Esophagus muscularis mucosa (tissue), 4 donors: ENCODE results near the gene BACE1-AS.

Source experiments
- EP300 ChIP-seq: sonication (generic); formaldehyde crosslinking; IDR thresholded peaks from one replicate; pipeline ENCODE4 v1.6.1; 2017; ENCODE audit warnings: antibody characterized with exemption
- POLR2A ChIP-seq: fragments of 450-650 bp; IDR thresholded peaks from one replicate; pipeline ENCODE4 v1.6.1; 2017; ENCODE audit warnings: antibody characterized with exemption, moderate library complexity, mild to moderate bottlenecking, low read depth
- POLR2AphosphoS5 ChIP-seq, 2 donors: sonication (generic); formaldehyde crosslinking; IDR thresholded peaks; one replicate each; pipeline ENCODE4 v1.6.1; 2017; ENCODE audit warnings: antibody characterized with exemption in 2 of 2
- TF ChIP-seq, protein P1 (sequence below), 3 experiments: fragments of 200-600 bp in 2 of 3; fragments of 450-650 bp in 1 of 3; sonication (generic) in 2 of 3; IDR thresholded peaks; one replicate each; pipeline ENCODE4 v1.5.1; 2017 to 2019; ENCODE audit warnings: antibody characterized with exemption in 3 of 3, mild to moderate bottlenecking in 2 of 3, moderate library complexity in 1 of 3

- no peak for TF ChIP-seq POLR2AphosphoS5 (IDR thresholded peaks at IDR 0.05)
- TF ChIP-seq, protein P1, sequence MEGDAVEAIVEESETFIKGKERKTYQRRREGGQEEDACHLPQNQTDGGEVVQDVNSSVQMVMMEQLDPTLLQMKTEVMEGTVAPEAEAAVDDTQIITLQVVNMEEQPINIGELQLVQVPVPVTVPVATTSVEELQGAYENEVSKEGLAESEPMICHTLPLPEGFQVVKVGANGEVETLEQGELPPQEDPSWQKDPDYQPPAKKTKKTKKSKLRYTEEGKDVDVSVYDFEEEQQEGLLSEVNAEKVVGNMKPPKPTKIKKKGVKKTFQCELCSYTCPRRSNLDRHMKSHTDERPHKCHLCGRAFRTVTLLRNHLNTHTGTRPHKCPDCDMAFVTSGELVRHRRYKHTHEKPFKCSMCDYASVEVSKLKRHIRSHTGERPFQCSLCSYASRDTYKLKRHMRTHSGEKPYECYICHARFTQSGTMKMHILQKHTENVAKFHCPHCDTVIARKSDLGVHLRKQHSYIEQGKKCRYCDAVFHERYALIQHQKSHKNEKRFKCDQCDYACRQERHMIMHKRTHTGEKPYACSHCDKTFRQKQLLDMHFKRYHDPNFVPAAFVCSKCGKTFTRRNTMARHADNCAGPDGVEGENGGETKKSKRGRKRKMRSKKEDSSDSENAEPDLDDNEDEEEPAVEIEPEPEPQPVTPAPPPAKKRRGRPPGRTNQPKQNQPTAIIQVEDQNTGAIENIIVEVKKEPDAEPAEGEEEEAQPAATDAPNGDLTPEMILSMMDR (IDR thresholded peaks at IDR 0.05) = no peak
- no peak for TF ChIP-seq EP300
- no peak for TF ChIP-seq POLR2A
Measured at GRCh38 chr11:117282956-117283355, 8.2 kb upstream of the BACE1-AS start.
